ENCODE measurements around the gene PALLD. TPM values are rescaled to one million over a fixed set of nuclear protein-coding genes. Genes with fewer than 3 reads are reported as not detected.

PALLD gene
- total and polyA plus RNA-seq, 9 donors: 86.1 to 155 (median 146) TPM

DNA sequence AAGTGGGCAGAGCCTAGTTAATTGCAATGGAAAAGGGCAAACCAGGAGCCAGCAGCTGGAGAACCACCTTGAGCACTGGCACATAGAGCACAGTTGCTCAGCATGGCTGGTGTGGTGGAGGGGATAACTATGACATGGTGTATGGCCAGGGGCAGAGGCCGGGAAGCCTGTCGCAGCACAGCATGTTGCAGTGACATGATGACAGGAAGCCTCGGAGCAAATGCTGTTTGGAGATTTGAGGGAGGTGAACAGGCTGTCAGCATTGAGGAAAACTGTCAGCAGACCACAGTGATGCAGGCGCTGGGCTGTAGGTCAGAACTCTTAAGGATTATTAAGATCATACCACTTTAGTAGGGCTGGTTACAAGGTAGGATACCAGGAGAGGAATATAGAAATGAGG is 284.5 kb downstream of the PALLD start:
- no peak overlapping the region for H3K27ac ChIP-seq (ENCODE audit: low read length)
- DNase-seq: no peak
- peaks cover 3% of the 10 kb centered on the region for H3K4me1 ChIP-seq (ENCODE audit: control insufficient read depth, insufficient read depth, low read length)
- H3K4me3 ChIP-seq (ENCODE audit: low read length): no peak overlapping the region
- no peaks in the 10 kb centered on the region for H3K9me3 ChIP-seq (replicated peaks; ENCODE audit: control insufficient read depth, low read depth, low read length)
- H3K27me3 ChIP-seq (ENCODE audit: control insufficient read depth, insufficient read depth, low read length): no peaks in the 10 kb centered on the region
- WGBS (ENCODE audit: insufficient coverage): 57% methylated on average over 4 of the region's 4 CpGs
- H3K36me3 ChIP-seq (ENCODE audit: control insufficient read depth, insufficient read depth, low read length): no peaks in the 10 kb centered on the region

DNA sequence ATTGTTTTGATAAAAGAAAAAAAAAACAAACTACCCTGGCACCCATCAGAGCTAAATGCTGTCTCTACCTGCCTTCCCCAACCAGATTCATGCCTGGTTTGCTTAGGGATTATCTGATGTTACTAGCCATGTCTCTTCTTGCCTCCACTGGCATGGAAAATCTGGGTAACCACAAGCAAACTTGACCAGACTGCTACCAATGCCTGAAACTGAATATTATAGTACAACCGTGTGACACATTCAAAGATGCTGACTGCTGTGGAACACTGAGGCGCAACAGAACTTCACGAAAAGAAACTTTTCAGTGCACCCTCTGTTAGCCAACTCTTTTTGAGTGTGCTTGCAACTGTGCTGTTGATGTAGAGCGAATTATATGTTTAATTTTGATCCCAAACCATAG is 285.1 kb downstream of the PALLD start:
- no peak overlapping the region for H3K4me3 ChIP-seq (ENCODE audit: low read length)
- 67% methylated on average over 1 of the region's 4 CpGs for WGBS (ENCODE audit: insufficient coverage)
- no peak overlapping the region for H3K27ac ChIP-seq (ENCODE audit: low read length)
- peak; percentile 63 for DNase-seq
- H3K4me1 ChIP-seq (ENCODE audit: control insufficient read depth, insufficient read depth, low read length): peaks cover 3% of the 10 kb centered on the region
- H3K9me3 ChIP-seq (replicated peaks; ENCODE audit: control insufficient read depth, low read depth, low read length): no peaks in the 10 kb centered on the region
- no peaks in the 10 kb centered on the region for H3K36me3 ChIP-seq (ENCODE audit: control insufficient read depth, insufficient read depth, low read length)
- no peaks in the 10 kb centered on the region for H3K27me3 ChIP-seq (ENCODE audit: control insufficient read depth, insufficient read depth, low read length)

DNA sequence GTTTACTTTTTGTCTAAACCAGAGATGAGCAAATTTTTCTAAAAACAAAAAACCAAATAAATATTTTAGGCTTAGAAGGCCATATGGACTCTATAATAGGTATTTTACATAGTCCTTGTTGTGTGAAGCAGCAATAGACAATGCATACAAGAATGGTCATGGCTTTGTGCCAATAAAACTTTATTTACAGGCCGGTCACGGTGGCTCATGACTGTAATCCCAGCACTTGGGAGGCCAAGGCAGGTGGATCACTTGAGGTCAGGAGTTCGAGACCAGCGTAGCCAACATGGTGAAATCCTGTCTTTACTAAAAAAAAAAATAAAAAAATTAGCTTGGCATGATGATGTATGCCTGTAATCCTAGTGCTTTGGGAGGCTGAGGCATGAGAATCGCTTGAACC is 285.6 kb downstream of the PALLD start:
- no peak overlapping the region for H3K27ac ChIP-seq (ENCODE audit: low read length)
- H3K27me3 ChIP-seq (ENCODE audit: control insufficient read depth, insufficient read depth, low read length): no peaks in the 10 kb centered on the region
- H3K36me3 ChIP-seq (ENCODE audit: control insufficient read depth, insufficient read depth, low read length): no peaks in the 10 kb centered on the region
- DNase-seq: no peak
- 25% methylated on average over 2 of the region's 5 CpGs for WGBS (ENCODE audit: insufficient coverage)
- peaks cover 3% of the 10 kb centered on the region for H3K4me1 ChIP-seq (ENCODE audit: control insufficient read depth, insufficient read depth, low read length)
- no peak overlapping the region for H3K4me3 ChIP-seq (ENCODE audit: low read length)
- H3K9me3 ChIP-seq (replicated peaks; ENCODE audit: control insufficient read depth, low read depth, low read length): no peaks in the 10 kb centered on the region

DNA sequence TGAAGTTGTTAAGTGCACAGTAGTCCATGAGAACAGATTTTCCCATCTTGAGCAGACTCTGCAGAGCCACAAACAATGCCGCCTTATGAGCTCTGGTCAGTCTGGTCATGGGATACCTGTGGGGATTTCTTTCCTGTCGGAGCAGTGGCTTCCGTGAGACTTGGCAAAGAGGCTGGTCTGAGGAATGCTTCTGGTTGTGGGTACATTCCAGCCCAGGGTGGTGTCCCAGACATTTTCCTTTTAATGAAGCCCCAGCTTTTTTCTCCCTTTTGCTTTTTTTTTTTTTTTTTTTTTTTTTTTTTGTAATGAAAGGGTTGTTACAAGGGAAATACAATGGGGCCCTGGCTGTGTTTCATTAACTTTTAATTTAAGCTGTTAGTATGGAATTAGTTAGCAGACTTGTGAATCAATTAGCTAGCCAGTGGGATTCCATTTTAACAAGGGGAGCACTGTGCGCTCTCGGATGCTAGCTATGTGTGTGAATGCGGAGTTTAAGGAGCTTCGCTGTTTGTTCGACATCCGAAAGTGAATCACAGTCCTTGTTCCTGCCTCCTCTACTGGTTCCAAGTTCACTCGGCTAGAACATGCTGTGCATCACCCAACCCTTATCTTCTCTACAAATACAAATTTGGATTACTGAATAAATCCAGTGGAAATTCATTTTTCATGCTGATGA is 288.1 kb downstream of the PALLD start:
- H3K4me3 ChIP-seq (ENCODE audit: low read length): no peak overlapping the region
- no peaks in the 10 kb centered on the region for H3K36me3 ChIP-seq (ENCODE audit: control insufficient read depth, insufficient read depth, low read length)
- no peak for DNase-seq
- peaks cover 6% of the 10 kb centered on the region for H3K4me1 ChIP-seq (ENCODE audit: control insufficient read depth, insufficient read depth, low read length)
- H3K9me3 ChIP-seq (replicated peaks; ENCODE audit: control insufficient read depth, low read depth, low read length): no peaks in the 10 kb centered on the region
- 66% methylated on average over 5 of the region's 10 CpGs for WGBS (ENCODE audit: insufficient coverage)
- no peak overlapping the region for H3K27ac ChIP-seq (ENCODE audit: low read length)
- no peaks in the 10 kb centered on the region for H3K27me3 ChIP-seq (ENCODE audit: control insufficient read depth, insufficient read depth, low read length)

DNA sequence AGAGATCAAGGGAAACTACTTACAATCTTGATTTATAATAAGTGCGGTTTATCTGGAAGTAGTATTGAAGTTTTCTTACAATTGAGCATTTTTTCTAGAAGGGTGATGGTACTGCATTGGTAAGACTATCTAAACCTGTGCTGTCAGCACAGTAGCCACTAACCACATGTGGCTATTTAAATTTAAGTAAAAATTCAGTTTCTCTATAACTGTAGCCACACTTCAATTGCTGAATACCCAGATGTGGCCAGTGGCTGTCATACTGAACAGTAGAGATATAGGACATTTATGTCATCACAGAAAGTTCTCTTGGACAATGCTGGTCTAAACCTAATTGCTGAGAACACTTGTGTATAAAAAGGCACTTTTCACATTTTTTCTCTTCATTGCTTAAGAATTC is 290.5 kb downstream of the PALLD start:
- H3K4me1 ChIP-seq (ENCODE audit: control insufficient read depth, insufficient read depth, low read length): peaks cover 8% of the 10 kb centered on the region
- H3K4me3 ChIP-seq (ENCODE audit: low read length): no peak overlapping the region
- no peaks in the 10 kb centered on the region for H3K27me3 ChIP-seq (ENCODE audit: control insufficient read depth, insufficient read depth, low read length)
- H3K9me3 ChIP-seq (replicated peaks; ENCODE audit: control insufficient read depth, low read depth, low read length): no peaks in the 10 kb centered on the region
- no peaks in the 10 kb centered on the region for H3K36me3 ChIP-seq (ENCODE audit: control insufficient read depth, insufficient read depth, low read length)
- no peak for DNase-seq
- peak overlapping the region; percentile 18 for H3K27ac ChIP-seq (ENCODE audit: low read length)
- WGBS (ENCODE audit: insufficient coverage): no CpG with 5 or more reads among the region's 1 CpG

DNA sequence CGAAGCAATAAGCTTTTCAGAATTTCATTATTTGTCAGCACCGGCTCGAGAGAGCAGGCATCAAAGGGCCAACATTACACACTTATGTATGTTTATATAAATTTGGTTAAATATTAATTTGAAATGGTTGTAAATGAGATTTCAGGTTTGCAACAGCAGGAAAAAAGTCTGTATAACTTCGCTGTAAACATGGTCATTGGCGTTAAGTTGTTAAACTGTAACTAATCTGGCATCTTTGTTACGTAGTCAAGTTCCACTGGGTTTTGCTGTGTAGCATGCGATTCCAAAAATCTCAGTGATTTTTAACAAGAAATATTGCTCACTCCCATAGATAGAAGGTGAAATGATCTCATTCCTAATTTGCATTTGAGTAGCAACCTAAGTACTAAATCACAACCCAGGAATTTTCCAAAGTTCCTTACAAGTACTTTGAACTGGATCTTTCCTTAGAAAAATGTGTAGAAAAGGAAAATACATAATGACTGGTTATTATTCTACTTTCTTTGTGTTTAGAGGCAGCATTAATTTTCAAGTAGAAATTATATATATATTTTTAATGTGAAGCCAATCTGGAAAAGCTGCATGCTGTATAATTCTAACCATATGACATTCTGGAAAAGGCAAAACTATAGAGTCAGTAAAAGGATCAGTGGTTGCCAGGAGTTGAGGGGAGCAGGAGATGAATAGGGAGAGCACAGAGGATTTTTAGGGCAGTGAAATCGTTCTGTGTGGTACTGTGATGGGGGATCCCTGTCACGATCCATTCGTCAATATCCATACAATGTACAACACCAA is 291.1 kb downstream of the PALLD start:
- DNase-seq: peak; percentile 80
- peak overlapping the region; percentile 32 for H3K27ac ChIP-seq (ENCODE audit: low read length)
- no peaks in the 10 kb centered on the region for H3K9me3 ChIP-seq (replicated peaks; ENCODE audit: control insufficient read depth, low read depth, low read length)
- no peaks in the 10 kb centered on the region for H3K36me3 ChIP-seq (ENCODE audit: control insufficient read depth, insufficient read depth, low read length)
- H3K27me3 ChIP-seq (ENCODE audit: control insufficient read depth, insufficient read depth, low read length): no peaks in the 10 kb centered on the region
- H3K4me1 ChIP-seq (ENCODE audit: control insufficient read depth, insufficient read depth, low read length): peaks cover 8% of the 10 kb centered on the region
- H3K4me3 ChIP-seq (ENCODE audit: low read length): no peak overlapping the region
- 20% methylated on average over 1 of the region's 10 CpGs for WGBS (ENCODE audit: insufficient coverage)

DNA sequence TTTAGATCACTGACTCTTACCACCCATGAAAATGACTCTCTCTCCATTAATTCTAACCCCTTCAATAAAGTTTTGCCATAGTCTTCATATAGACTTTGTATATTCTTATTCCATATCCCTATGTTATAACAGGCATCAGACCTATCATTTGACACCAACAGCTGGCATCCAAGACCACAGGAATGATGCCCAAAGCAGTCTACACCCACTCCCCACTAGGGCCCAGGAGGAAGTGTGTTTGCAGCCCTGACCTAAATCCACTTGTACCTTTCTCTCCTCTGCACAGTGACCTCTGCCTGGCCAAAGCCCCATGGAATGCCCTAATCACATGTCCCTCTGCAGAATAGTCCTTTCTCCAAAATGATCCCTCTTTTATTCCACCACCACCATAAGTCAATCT is 294.0 kb downstream of the PALLD start:
- Histone ChIP-seq H3K36me3 (ENCODE audit: control insufficient read depth, insufficient read depth, low read length) (no peaks in the 10 kb centered on the region), H3K27ac (ENCODE audit: low read length) (no peak overlapping the region), H3K4me3 (ENCODE audit: low read length) (no peak overlapping the region), H3K27me3 (ENCODE audit: control insufficient read depth, insufficient read depth, low read length) (no peaks in the 10 kb centered on the region), H3K4me1 (ENCODE audit: control insufficient read depth, insufficient read depth, low read length) (peaks cover 5% of the 10 kb centered on the region), H3K9me3 (replicated peaks; ENCODE audit: control insufficient read depth, low read depth, low read length) (no peaks in the 10 kb centered on the region)
- no peak for DNase-seq

DNA sequence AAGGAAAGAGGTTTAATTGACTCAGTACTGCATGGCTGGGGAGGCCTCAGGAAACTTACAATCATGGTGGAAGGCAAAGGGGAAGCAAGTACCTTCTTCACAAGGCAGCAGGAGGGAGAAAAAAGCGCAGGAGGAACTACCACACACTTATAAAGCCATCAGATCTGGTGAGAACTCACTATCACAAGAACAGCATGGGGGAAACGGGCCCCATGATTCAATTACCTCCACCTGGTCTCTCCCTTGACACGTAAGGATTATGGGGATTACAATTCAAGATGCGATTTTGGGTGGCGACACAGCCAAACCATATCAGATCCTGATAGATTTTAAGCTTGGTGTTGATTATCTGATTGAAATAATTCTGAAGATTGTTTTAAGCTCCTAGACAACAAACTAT is 294.5 kb downstream of the PALLD start:
- no peak for DNase-seq
- Histone ChIP-seq H3K9me3 (replicated peaks; ENCODE audit: control insufficient read depth, low read depth, low read length) (no peaks in the 10 kb centered on the region), H3K27me3 (ENCODE audit: control insufficient read depth, insufficient read depth, low read length) (no peaks in the 10 kb centered on the region), H3K4me3 (ENCODE audit: low read length) (no peak overlapping the region), H3K4me1 (ENCODE audit: control insufficient read depth, insufficient read depth, low read length) (peaks cover 5% of the 10 kb centered on the region), H3K36me3 (ENCODE audit: control insufficient read depth, insufficient read depth, low read length) (no peaks in the 10 kb centered on the region), H3K27ac (ENCODE audit: low read length) (no peak overlapping the region)
- no CpG with 5 or more reads among the region's 5 CpGs for WGBS (ENCODE audit: insufficient coverage)

DNA sequence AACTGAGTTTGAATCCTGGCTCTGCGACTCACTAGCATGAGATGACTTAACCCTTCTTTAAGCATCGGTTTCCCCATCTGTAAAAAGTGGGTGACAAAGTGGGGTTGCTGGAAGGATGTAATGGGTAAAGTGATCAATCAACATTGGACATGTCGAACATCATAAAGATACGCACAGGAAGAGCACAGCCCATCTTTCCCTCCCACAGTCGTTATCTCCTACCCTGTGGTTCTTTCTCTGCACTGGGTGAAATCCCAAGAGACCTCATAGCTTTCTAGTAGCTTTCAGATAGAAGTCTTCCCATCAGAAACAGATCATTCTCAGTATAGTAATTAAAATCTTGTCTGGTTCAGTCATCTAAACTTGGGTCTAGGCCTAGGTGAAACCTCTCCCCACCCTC is 296.7 kb downstream of the PALLD start:
- Histone ChIP-seq H3K9me3 (replicated peaks; ENCODE audit: control insufficient read depth, low read depth, low read length) (no peaks in the 10 kb centered on the region), H3K27ac (ENCODE audit: low read length) (no peak overlapping the region), H3K36me3 (ENCODE audit: control insufficient read depth, insufficient read depth, low read length) (no peaks in the 10 kb centered on the region), H3K4me1 (ENCODE audit: control insufficient read depth, insufficient read depth, low read length) (peaks cover 2% of the 10 kb centered on the region), H3K4me3 (ENCODE audit: low read length) (no peak overlapping the region), H3K27me3 (ENCODE audit: control insufficient read depth, insufficient read depth, low read length) (no peaks in the 10 kb centered on the region)
- WGBS (ENCODE audit: insufficient coverage): 100% methylated on average over 2 of the region's 5 CpGs
- no peak for DNase-seq

DNA sequence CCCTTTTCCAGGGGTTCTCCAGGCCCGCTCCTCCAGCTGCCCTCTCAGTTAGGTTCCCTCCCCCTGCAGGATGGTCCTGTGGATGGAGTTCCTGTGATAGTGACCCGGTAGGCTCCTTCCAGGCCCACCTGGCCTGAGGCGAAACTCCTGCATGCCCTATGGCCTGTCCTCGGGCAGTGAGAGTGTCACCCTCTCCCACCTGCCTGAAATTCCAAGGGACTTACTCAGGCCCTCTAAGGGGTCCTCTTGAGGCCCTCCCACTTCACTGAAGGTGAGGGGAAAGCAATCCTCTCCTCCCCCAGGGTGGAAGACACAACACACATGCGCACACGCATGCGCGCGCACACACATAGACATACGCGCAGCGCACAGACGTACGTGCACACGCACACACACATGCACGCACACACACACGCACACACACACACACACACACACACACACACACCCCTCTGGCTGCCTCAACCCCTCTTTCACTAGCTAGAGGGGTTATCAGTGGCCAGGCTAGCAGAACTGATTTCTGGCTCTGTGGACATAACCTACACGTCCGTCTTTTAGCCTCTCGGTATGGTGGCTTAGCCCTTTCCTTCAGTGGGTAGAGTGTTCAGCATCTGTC is 297.3 kb downstream of the PALLD start:
- WGBS (ENCODE audit: insufficient coverage): 84% methylated on average over 12 of the region's 20 CpGs
- no peak overlapping the region for H3K27ac ChIP-seq (ENCODE audit: low read length)
- DNase-seq: no peak

More for the DNA sequence above, 297.3 kb downstream of the PALLD start:
- Histone ChIP-seq H3K4me3 (ENCODE audit: low read length) (no peak overlapping the region), H3K27me3 (ENCODE audit: control insufficient read depth, insufficient read depth, low read length) (no peaks in the 10 kb centered on the region), H3K36me3 (ENCODE audit: control insufficient read depth, insufficient read depth, low read length) (no peaks in the 10 kb centered on the region), H3K9me3 (replicated peaks; ENCODE audit: control insufficient read depth, low read depth, low read length) (no peaks in the 10 kb centered on the region), H3K4me1 (ENCODE audit: control insufficient read depth, insufficient read depth, low read length) (peaks cover 2% of the 10 kb centered on the region)
